GM12864 (cell line): Measurements from ENCODE around the gene TTC32.
"Not testable (repeated sequence)": the region's sequence is repeated elsewhere in the genome, so short reads cannot be mapped to it uniquely, and the experiment has no call there.

Experiments used
- DNase-seq: peaks from one replicate; pipeline ENCODE4 v3.0.0-alpha.2; 2011; ENCODE audit warnings: low read depth
- H3K4me3 ChIP-seq: 2 replicates; pipeline ENCODE4 v1.5.1; 2011; ENCODE audit warnings: mild to moderate bottlenecking, low read depth, low read length, control low read depth
- CTCF ChIP-seq: IDR thresholded peaks from 2 replicates; pipeline ENCODE4 v1.5.1; 2011; ENCODE audit warnings: low read depth, mild to moderate bottlenecking, moderate library complexity, low read length, control low read depth, inconsistent platforms; ENCODE audit errors: missing control alignments

The TTC32 gene

GRCh38 chr2:19881221-19881907 is 20.4 kb downstream of the TTC32 start:
- TF ChIP-seq CTCF: no peak

GRCh38 chr2:19880191-19880590 is 21.6 kb downstream of the TTC32 start:
- not testable (repeated sequence) for H3K4me3 ChIP-seq, DNase-seq

More at GRCh38 chr2:19881221-19881907, 20.4 kb downstream of the TTC32 start:
- H3K4me3 ChIP-seq: no peak overlapping the region
- no peak for DNase-seq

- no peak for DNase-seq
- no peak overlapping the region for H3K4me3 ChIP-seq
- TF ChIP-seq CTCF: no peak
Observed at GRCh38 chr2:19879120-19879519, 22.7 kb downstream of the TTC32 start.

- no peak for DNase-seq
- TF ChIP-seq CTCF: no peak
- H3K4me3 ChIP-seq: no peak overlapping the region
Observed at GRCh38 chr2:19878268-19879046, 23.3 kb downstream of the TTC32 start.

GRCh38 chr2:19876751-19877150 is 25.0 kb downstream of the TTC32 start:
- no peak for DNase-seq
- H3K4me3 ChIP-seq: no peak overlapping the region
- no peak for TF ChIP-seq CTCF

- no peak for TF ChIP-seq CTCF
- H3K4me3 ChIP-seq: no peak overlapping the region
- no peak for DNase-seq
Observed at GRCh38 chr2:19875280-19875679, 26.5 kb downstream of the TTC32 start.

GRCh38 chr2:19874726-19875125 is 27.1 kb downstream of the TTC32 start:
- no peak for DNase-seq
- no peak overlapping the region for H3K4me3 ChIP-seq
- TF ChIP-seq CTCF: no peak
